Measurements from ENCODE around the gene NHLH1. TPM values are rescaled to one million over a fixed set of nuclear protein-coding genes. Genes with fewer than 3 reads are reported as not detected.

NHLH1 gene
- polyA plus RNA-seq, 3 donors = 1.0 TPM; not detected in 2

GRCh38 chr1:160419150-160419837 is 52.4 kb downstream of the NHLH1 start:
- H3K79me2 ChIP-seq (ENCODE audit: insufficient read depth, low read length) = no peaks in the 10 kb centered on the region
- no peak for DNase-seq
- Mint-ChIP-seq H3K27me3 (ENCODE audit: low read depth in 3 of 3) (peaks cover 0 to 3% (median 3%) of the 10 kb centered on the region in 3 donors), H3K27ac (peak overlapping the region in 1 of 7 donors; percentile 34), H3K36me3 (no peaks in the 10 kb centered on the region), H3K4me1 (peaks cover 3% of the 10 kb centered on the region), H3K4me3 (no peak overlapping the region), H3K9me3 (no peaks in the 10 kb centered on the region)
- 93% methylated on average over 29 of the region's 34 CpGs for WGBS (ENCODE audit: insufficient coverage)
- H3K36me3 ChIP-seq (replicated peaks in 1 of 2; ENCODE audit: control insufficient read depth in 1 of 2, insufficient read depth in 2 of 2, low read length in 2 of 2) = no peaks in the 10 kb centered on the region
- H3K4me3 ChIP-seq (replicated peaks in 1 of 3; ENCODE audit: low read depth in 2 of 3, low read length in 3 of 3) = no peak overlapping the region
- intact Hi-C loops (cut with micrococcal nuclease) = no loop called here
- H2AFZ ChIP-seq (ENCODE audit: insufficient read depth, low read depth, low read length, poor library complexity, severe bottlenecking) = no peak overlapping the region
- H3K27ac ChIP-seq (ENCODE audit: low read depth in 1 of 2, low read length in 2 of 2) = no peak overlapping the region
- H3K4me1 ChIP-seq (ENCODE audit: control insufficient read depth in 1 of 2, insufficient read depth in 2 of 2, low read length in 2 of 2) = no peaks in the 10 kb centered on the region
- no peak overlapping the region for H3K9ac ChIP-seq (ENCODE audit: insufficient read depth, low read length, poor library complexity, severe bottlenecking)
- no peaks in the 10 kb centered on the region for H4K20me1 ChIP-seq (ENCODE audit: insufficient read depth, low read length)
- H3K4me2 ChIP-seq (replicated peaks; ENCODE audit: extremely low read depth, low read length, poor library complexity, severe bottlenecking) = no peak overlapping the region
- H3K9me3 ChIP-seq (replicated peaks in 1 of 2; ENCODE audit: control insufficient read depth in 1 of 2, insufficient read depth in 1 of 2, low read length in 2 of 2) = no peaks in the 10 kb centered on the region
- TF ChIP-seq, protein P1, sequence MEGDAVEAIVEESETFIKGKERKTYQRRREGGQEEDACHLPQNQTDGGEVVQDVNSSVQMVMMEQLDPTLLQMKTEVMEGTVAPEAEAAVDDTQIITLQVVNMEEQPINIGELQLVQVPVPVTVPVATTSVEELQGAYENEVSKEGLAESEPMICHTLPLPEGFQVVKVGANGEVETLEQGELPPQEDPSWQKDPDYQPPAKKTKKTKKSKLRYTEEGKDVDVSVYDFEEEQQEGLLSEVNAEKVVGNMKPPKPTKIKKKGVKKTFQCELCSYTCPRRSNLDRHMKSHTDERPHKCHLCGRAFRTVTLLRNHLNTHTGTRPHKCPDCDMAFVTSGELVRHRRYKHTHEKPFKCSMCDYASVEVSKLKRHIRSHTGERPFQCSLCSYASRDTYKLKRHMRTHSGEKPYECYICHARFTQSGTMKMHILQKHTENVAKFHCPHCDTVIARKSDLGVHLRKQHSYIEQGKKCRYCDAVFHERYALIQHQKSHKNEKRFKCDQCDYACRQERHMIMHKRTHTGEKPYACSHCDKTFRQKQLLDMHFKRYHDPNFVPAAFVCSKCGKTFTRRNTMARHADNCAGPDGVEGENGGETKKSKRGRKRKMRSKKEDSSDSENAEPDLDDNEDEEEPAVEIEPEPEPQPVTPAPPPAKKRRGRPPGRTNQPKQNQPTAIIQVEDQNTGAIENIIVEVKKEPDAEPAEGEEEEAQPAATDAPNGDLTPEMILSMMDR (IDR thresholded peaks at IDR 0.05) = no peak
- no peaks in the 10 kb centered on the region for H3K27me3 ChIP-seq (ENCODE audit: control insufficient read depth in 2 of 2, insufficient read depth in 2 of 2, low read length in 2 of 2)

GRCh38 chr1:160419838-160420169 is 52.9 kb downstream of the NHLH1 start:
- 77% methylated on average over 2 of the region's 4 CpGs for WGBS (ENCODE audit: insufficient coverage)
- H2AFZ ChIP-seq (ENCODE audit: insufficient read depth, low read depth, low read length, poor library complexity, severe bottlenecking) = no peak overlapping the region
- H3K4me1 ChIP-seq (ENCODE audit: control insufficient read depth in 1 of 2, insufficient read depth in 2 of 2, low read length in 2 of 2) = no peaks in the 10 kb centered on the region
- H3K9me3 ChIP-seq (replicated peaks in 1 of 2; ENCODE audit: control insufficient read depth in 1 of 2, insufficient read depth in 1 of 2, low read length in 2 of 2) = no peaks in the 10 kb centered on the region
- H3K27ac ChIP-seq (ENCODE audit: low read depth in 1 of 2, low read length in 2 of 2) = no peak overlapping the region
- intact Hi-C loops (cut with micrococcal nuclease) = no loop called here
- Mint-ChIP-seq H3K9me3 (no peaks in the 10 kb centered on the region), H3K36me3 (no peaks in the 10 kb centered on the region), H3K27me3 (ENCODE audit: low read depth in 3 of 3) (peaks cover 0 to 4% (median 3%) of the 10 kb centered on the region in 3 donors), H3K4me3 (no peak overlapping the region), H3K27ac (no peak overlapping the region), H3K4me1 (peaks cover 3% of the 10 kb centered on the region)
- no peak for DNase-seq
- no peaks in the 10 kb centered on the region for H3K27me3 ChIP-seq (ENCODE audit: control insufficient read depth in 2 of 2, insufficient read depth in 2 of 2, low read length in 2 of 2)
- no peaks in the 10 kb centered on the region for H3K36me3 ChIP-seq (replicated peaks in 1 of 2; ENCODE audit: control insufficient read depth in 1 of 2, insufficient read depth in 2 of 2, low read length in 2 of 2)
- H3K4me2 ChIP-seq (replicated peaks; ENCODE audit: extremely low read depth, low read length, poor library complexity, severe bottlenecking) = no peak overlapping the region
- H3K9ac ChIP-seq (ENCODE audit: insufficient read depth, low read length, poor library complexity, severe bottlenecking) = no peak overlapping the region
- TF ChIP-seq, protein P1 (IDR thresholded peaks at IDR 0.05) = no peak
- H3K4me3 ChIP-seq (replicated peaks in 1 of 3; ENCODE audit: low read depth in 2 of 3, low read length in 3 of 3) = no peak overlapping the region
- H4K20me1 ChIP-seq (ENCODE audit: insufficient read depth, low read length) = no peaks in the 10 kb centered on the region
- H3K79me2 ChIP-seq (ENCODE audit: insufficient read depth, low read length) = no peaks in the 10 kb centered on the region

Measured in CD14-positive monocyte (primary cell).